Measurements from ENCODE around the gene BPIFA1. TPM values are rescaled to one million over a fixed set of nuclear protein-coding genes. Genes with fewer than 3 reads are reported as not detected.

Gene BPIFA1
- total and polyA plus RNA-seq, 4 donors: not detected

GRCh38 chr20:33263784-33264183 is 28.0 kb downstream of the BPIFA1 start:
- Histone ChIP-seq H3K4me3 (ENCODE audit: low read depth in 1 of 3, low read length in 3 of 3) (no peak overlapping the region), H3K27ac (ENCODE audit: low read depth in 1 of 2, low read length in 2 of 2) (no peak overlapping the region), H3K9me3 (ENCODE audit: control insufficient read depth in 4 of 4, low read length in 3 of 4) (peaks cover 0 to 4% (median 3%) of the 10 kb centered on the region in 4 donors), H3K36me3 (ENCODE audit: control insufficient read depth in 4 of 4, insufficient read depth in 3 of 4, low read depth in 1 of 4, low read length in 3 of 4) (no peaks in the 10 kb centered on the region), H3K4me1 (ENCODE audit: control insufficient read depth in 4 of 4, insufficient read depth in 4 of 4, low read length in 3 of 4) (no peaks in the 10 kb centered on the region), H3K9ac (ENCODE audit: low read depth in 1 of 2, low read length in 2 of 2) (no peak overlapping the region), H3K27me3 (ENCODE audit: control insufficient read depth in 4 of 4, insufficient read depth in 4 of 4, low read length in 3 of 4) (no peaks in the 10 kb centered on the region)
- DNase-seq (ENCODE audit: low spot score): no peak
- TF ChIP-seq GABPA (IDR thresholded peaks at IDR 0.05 in 1 of 2, conservative IDR thresholded peaks at IDR 0.05 in 1 of 2) (no peak), RAD21 (IDR thresholded peaks at IDR 0.05) (no peak), JUND (IDR thresholded peaks at IDR 0.05) (no peak), EGR1 (IDR thresholded peaks at IDR 0.05; ENCODE audit: low read depth in 2 of 2) (no peak), ZBTB33 (IDR thresholded peaks at IDR 0.05) (no peak), HNF4A (conservative IDR thresholded peaks at IDR 0.05) (no peak), YY1 (IDR thresholded peaks at IDR 0.05) (no peak), CTCF (IDR thresholded peaks at IDR 0.05; ENCODE audit: low read depth, low read length, missing input control) (no peak)
- TF ChIP-seq, protein P1, sequence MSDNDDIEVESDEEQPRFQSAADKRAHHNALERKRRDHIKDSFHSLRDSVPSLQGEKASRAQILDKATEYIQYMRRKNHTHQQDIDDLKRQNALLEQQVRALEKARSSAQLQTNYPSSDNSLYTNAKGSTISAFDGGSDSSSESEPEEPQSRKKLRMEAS (IDR thresholded peaks at IDR 0.05): no peak
- 86% methylated on average over 5 of the region's 5 CpGs for WGBS

- Histone ChIP-seq H3K27me3 (ENCODE audit: control insufficient read depth in 4 of 4, insufficient read depth in 4 of 4, low read length in 3 of 4) (no peaks in the 10 kb centered on the region), H3K4me3 (ENCODE audit: low read depth in 1 of 3, low read length in 3 of 3) (no peak overlapping the region), H3K9me3 (ENCODE audit: control insufficient read depth in 4 of 4, low read length in 3 of 4) (no peaks in the 10 kb centered on the region), H3K27ac (ENCODE audit: low read depth in 1 of 2, low read length in 2 of 2) (no peak overlapping the region), H3K4me1 (ENCODE audit: control insufficient read depth in 4 of 4, insufficient read depth in 4 of 4, low read length in 3 of 4) (no peaks in the 10 kb centered on the region), H3K9ac (ENCODE audit: low read depth in 1 of 2, low read length in 2 of 2) (no peak overlapping the region), H3K36me3 (ENCODE audit: control insufficient read depth in 4 of 4, insufficient read depth in 3 of 4, low read depth in 1 of 4, low read length in 3 of 4) (no peaks in the 10 kb centered on the region)
- no peak for TF ChIP-seq FOXA1 (IDR thresholded peaks at IDR 0.05)
- no peak for TF ChIP-seq CTCF (IDR thresholded peaks at IDR 0.05; ENCODE audit: low read depth, low read length, missing input control)
- no peak for TF ChIP-seq FOXA2 (IDR thresholded peaks at IDR 0.05)
- no peak for DNase-seq (ENCODE audit: low spot score)
- WGBS: 60% methylated on average over 3 of the region's 3 CpGs
These were observed 31.9 kb downstream of the BPIFA1 start for GRCh38 chr20:33267701-33268100.
